ENCODE measurements around the gene WASHC3. TPM values are rescaled to one million over a fixed set of nuclear protein-coding genes. Genes with fewer than 3 reads are reported as not detected.

The WASHC3 gene
- total RNA-seq, 2 donors from 2014 or later: 60.9 to 110 TPM

DNA sequence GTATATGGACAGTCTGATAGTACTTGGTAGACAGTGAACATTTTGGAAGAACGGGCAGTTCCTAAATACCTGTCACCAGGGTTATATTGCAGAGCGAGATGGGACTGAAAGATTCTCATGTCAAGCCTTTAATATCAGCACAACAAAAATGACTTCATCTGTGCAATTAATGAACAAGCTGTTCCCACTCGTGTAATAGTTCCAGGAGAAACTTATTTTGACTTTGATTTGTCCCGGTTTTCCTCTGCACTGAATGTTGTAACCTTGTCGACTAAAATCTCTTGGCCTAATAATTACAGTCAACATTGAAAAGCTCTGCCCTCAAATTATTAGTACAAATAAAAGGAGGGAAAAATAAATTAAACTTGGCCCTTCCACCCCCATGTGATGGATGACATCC lies 79.5 kb downstream of the WASHC3 start:
- H3K27ac ChIP-seq: no peak overlapping the region
- no peak for DNase-seq (ENCODE audit: low spot score)
- H3K9me3 ChIP-seq: no peaks in the 10 kb centered on the region
- WGBS: 35% methylated on average over 5 of the region's 5 CpGs
- intact Hi-C loops (cut with DNase I): no loop called here
- no peak overlapping the region for H3K4me3 ChIP-seq
- H3K27me3 ChIP-seq (replicated peaks; ENCODE audit: insufficient read depth): no peaks in the 10 kb centered on the region
- peak; percentile 48 for TF ChIP-seq POLR2AphosphoS5 (IDR thresholded peaks at IDR 0.05)
- TF ChIP-seq, protein P1, sequence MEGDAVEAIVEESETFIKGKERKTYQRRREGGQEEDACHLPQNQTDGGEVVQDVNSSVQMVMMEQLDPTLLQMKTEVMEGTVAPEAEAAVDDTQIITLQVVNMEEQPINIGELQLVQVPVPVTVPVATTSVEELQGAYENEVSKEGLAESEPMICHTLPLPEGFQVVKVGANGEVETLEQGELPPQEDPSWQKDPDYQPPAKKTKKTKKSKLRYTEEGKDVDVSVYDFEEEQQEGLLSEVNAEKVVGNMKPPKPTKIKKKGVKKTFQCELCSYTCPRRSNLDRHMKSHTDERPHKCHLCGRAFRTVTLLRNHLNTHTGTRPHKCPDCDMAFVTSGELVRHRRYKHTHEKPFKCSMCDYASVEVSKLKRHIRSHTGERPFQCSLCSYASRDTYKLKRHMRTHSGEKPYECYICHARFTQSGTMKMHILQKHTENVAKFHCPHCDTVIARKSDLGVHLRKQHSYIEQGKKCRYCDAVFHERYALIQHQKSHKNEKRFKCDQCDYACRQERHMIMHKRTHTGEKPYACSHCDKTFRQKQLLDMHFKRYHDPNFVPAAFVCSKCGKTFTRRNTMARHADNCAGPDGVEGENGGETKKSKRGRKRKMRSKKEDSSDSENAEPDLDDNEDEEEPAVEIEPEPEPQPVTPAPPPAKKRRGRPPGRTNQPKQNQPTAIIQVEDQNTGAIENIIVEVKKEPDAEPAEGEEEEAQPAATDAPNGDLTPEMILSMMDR (IDR thresholded peaks at IDR 0.05): no peak
- H3K4me1 ChIP-seq (replicated peaks): no peaks in the 10 kb centered on the region
- H3K36me3 ChIP-seq: no peaks in the 10 kb centered on the region

DNA sequence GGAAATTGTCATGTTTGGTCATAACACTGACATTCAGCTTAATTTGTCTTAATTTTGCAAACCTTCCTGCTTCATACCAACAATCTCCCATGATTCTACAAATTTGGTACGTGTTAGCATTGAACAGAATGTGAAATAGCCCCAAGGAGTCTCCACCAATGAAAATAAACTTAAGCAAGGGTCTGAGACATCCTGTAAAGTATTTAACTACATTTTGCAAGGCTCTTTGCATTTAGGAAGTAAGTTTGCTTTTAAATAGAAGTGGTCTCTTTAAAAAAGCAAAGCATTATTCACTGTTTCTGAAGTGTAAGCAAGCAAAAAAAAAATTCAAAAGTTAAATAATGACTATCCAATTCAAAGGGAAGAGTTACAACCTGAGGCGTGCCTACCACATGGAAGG lies 79.9 kb downstream of the WASHC3 start:
- Histone ChIP-seq H3K27ac (no peak overlapping the region), H3K4me3 (no peak overlapping the region), H3K27me3 (replicated peaks; ENCODE audit: insufficient read depth) (no peaks in the 10 kb centered on the region), H3K4me1 (replicated peaks) (no peaks in the 10 kb centered on the region), H3K36me3 (no peaks in the 10 kb centered on the region), H3K9me3 (no peaks in the 10 kb centered on the region)
- TF ChIP-seq POLR2A (IDR thresholded peaks at IDR 0.05) (no peak), POLR2AphosphoS5 (IDR thresholded peaks at IDR 0.05) (no peak)
- TF ChIP-seq, protein P1 (IDR thresholded peaks at IDR 0.05): no peak
- 24% methylated on average over 2 of the region's 2 CpGs for WGBS
- intact Hi-C loops (cut with DNase I): no loop called here
- no peak for DNase-seq (ENCODE audit: low spot score)

DNA sequence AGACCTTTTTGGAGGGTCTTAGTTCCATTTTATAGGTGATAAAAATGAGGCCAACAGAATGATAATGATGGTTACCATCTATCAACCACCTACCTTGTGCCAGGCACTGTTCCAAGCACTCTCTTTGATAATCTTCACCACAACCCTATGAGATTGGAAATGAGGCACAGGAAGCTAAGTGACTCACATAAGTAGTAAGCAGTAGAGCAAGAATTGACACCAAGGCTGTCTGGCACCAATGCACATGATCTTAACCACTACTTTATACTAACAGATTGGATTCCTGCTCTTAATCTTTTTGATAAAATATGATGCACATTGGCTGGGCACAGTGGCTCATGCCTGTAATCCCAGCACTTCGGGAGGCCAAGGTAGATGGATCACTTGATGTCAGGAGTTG lies 93.0 kb downstream of the WASHC3 start:
- intact Hi-C loops (cut with DNase I): no loop called here
- 47% methylated on average over 1 of the region's 1 CpG for WGBS

DNA sequence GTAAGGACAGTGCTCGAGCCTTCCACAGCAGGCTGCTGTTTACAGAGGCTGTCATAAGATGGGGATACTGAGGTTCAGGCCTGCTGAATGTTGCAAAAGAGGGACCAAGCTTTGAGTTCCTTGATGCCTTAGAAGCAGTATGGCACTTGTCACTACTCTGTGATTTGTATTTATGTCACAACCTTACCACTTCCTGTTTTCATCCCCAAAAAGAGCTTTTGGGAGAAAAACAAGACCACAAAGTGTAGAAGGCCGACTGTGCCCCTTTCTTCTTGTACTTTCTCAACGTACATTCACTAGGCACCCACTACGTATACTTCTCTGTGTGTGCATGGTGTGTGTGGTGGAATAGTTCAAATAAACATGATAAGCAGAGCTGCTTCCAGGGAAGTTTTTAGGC lies 94.3 kb downstream of the WASHC3 start:
- 64% methylated on average over 4 of the region's 4 CpGs for WGBS
- no peaks in the 10 kb centered on the region for H3K4me1 ChIP-seq (replicated peaks)
- no peaks in the 10 kb centered on the region for H3K27me3 ChIP-seq (replicated peaks; ENCODE audit: insufficient read depth)
- no peaks in the 10 kb centered on the region for H3K9me3 ChIP-seq
- no peak for DNase-seq (ENCODE audit: low spot score)
- H3K27ac ChIP-seq: no peak overlapping the region
- no peak for TF ChIP-seq POLR2A (IDR thresholded peaks at IDR 0.05)
- TF ChIP-seq POLR2AphosphoS5 (IDR thresholded peaks at IDR 0.05): no peak
- TF ChIP-seq, protein P1 (IDR thresholded peaks at IDR 0.05): no peak
- intact Hi-C loops (cut with DNase I): no loop called here
- no peak overlapping the region for H3K4me3 ChIP-seq
- no peaks in the 10 kb centered on the region for H3K36me3 ChIP-seq

More for the DNA sequence above, 93.0 kb downstream of the WASHC3 start:
- TF ChIP-seq POLR2A (IDR thresholded peaks at IDR 0.05): no peak
- TF ChIP-seq, protein P1 (IDR thresholded peaks at IDR 0.05): no peak
- no peak for TF ChIP-seq POLR2AphosphoS5 (IDR thresholded peaks at IDR 0.05)
- H3K9me3 ChIP-seq: no peaks in the 10 kb centered on the region
- no peaks in the 10 kb centered on the region for H3K36me3 ChIP-seq
- no peaks in the 10 kb centered on the region for H3K4me1 ChIP-seq (replicated peaks)
- no peaks in the 10 kb centered on the region for H3K27me3 ChIP-seq (replicated peaks; ENCODE audit: insufficient read depth)
- H3K27ac ChIP-seq: no peak overlapping the region
- H3K4me3 ChIP-seq: no peak overlapping the region
- DNase-seq (ENCODE audit: low spot score): no peak

DNA sequence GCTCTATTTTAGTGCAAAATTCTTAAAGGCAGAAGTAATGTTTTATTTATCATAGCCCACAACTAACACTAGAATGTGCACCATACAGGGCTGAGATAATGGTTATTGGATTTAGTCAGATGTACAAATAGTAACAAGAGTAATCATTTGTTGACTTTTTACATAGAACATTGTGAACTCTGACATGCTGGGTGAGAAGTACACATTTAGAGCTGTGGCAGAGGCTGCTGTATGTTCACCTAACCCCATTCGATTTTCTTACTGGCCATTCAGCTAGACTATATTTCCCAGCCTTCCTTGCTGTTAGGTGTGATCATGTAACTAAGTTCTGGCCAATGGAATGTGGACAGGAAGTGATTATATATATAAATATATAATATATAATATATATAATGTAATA lies 95.3 kb downstream of the WASHC3 start:
- TF ChIP-seq POLR2A (IDR thresholded peaks at IDR 0.05) (no peak), POLR2AphosphoS5 (IDR thresholded peaks at IDR 0.05) (no peak)
- TF ChIP-seq, protein P1 (IDR thresholded peaks at IDR 0.05): no peak
- H3K27ac ChIP-seq: no peak overlapping the region
- no peaks in the 10 kb centered on the region for H3K36me3 ChIP-seq
- no peak for DNase-seq (ENCODE audit: low spot score)
- intact Hi-C loops (cut with DNase I): no loop called here
- no peak overlapping the region for H3K4me3 ChIP-seq
- H3K27me3 ChIP-seq (replicated peaks; ENCODE audit: insufficient read depth): no peaks in the 10 kb centered on the region
- WGBS: 79% methylated on average over 1 of the region's 1 CpG
- H3K9me3 ChIP-seq: no peaks in the 10 kb centered on the region
- no peaks in the 10 kb centered on the region for H3K4me1 ChIP-seq (replicated peaks)

Data from prostate gland (tissue), 2 donors.